ENCODE data around the gene PDRG1.

The PDRG1 gene

DNA sequence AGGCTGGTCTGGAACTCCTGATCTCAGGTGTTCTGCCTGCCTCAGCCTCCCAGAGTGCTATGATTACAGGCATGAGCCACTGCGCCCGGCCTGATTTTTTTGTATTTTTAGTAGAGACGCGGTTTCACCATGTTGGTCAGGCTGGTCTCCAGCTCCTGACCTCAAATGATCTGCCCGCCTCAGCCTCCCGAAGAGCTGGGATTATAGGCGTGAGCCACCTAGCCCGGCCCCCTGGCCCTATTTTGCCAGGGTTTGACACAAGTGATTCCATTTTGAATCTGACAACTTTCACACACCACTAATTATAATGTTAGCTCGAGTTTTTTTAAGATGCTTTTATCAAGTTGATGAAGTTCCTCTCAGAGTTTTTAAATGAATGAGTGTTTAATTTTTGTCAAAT lies 55.8 kb downstream of the PDRG1 start:
- Histone ChIP-seq H3K36me3 (ENCODE audit: insufficient read depth, low read length) (no peaks in the 10 kb centered on the region), H3K4me1 (ENCODE audit: control insufficient read depth, insufficient read depth, low read length) (no peaks in the 10 kb centered on the region), H3K9ac (ENCODE audit: low read depth, low read length) (no peak overlapping the region), H3K4me2 (ENCODE audit: low read length) (no peak overlapping the region), H3K4me3 (ENCODE audit: low read length) (no peak overlapping the region), H3K9me3 (replicated peaks; ENCODE audit: low read length) (no peaks in the 10 kb centered on the region), H3K27me3 (ENCODE audit: control insufficient read depth, insufficient read depth, low read length) (peaks cover 43% of the 10 kb centered on the region)

DNA sequence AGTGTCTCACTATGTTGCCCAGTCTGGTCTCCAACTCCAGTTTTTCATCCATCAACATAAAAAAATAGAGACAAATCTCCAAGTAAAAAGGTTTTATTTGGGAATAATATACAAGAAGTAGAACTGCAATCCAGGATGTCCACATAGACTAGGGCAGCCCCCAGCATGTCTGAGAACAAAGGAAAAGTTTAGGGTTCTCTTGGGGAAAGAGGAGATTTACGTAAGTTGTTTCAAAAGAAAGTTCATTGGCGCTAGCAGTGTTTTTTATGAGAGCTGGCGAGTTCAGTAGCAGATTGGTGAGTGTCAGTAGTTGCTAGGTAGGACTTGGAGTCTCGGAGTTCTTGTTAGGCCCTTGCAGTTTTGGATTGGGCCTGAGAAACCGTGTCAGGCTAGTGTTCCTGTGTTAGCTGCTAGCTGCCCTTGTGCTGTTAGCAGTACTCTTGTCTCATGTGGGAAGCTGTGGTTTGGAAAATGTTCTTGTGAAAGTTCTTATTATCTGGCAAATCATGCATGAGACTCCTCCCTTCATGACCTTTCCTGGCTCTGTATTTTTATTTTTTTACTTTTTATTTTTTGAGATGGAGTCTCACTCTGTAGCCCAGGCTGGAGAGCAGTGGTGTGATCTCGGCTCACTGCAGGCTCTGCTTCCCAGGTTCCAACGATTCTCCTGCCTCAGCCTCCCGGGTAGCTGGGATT lies 56.7 kb downstream of the PDRG1 start:
- no peak overlapping the region for H3K9ac ChIP-seq (ENCODE audit: low read depth, low read length)

More for the DNA sequence above, 56.7 kb downstream of the PDRG1 start:
- Histone ChIP-seq H3K9me3 (replicated peaks; ENCODE audit: low read length) (no peaks in the 10 kb centered on the region), H3K4me1 (ENCODE audit: control insufficient read depth, insufficient read depth, low read length) (no peaks in the 10 kb centered on the region), H3K36me3 (ENCODE audit: insufficient read depth, low read length) (no peaks in the 10 kb centered on the region), H3K4me3 (ENCODE audit: low read length) (no peak overlapping the region), H3K4me2 (ENCODE audit: low read length) (no peak overlapping the region), H3K27me3 (ENCODE audit: control insufficient read depth, insufficient read depth, low read length) (peaks cover 42% of the 10 kb centered on the region)

Small RNA genes within 50 kb of the gene (small RNA-seq; reads per million reads assigned to genes)
- gene RNU1-94P: 1.6 reads per million, percentile 57 among the genes with 10 or more reads in this experiment

Data from skeletal muscle satellite cell (primary cell).